IPS-15b (cell line): Measurements from ENCODE around the gene FAHD1.

Experiments
- H3K27me3 ChIP-seq: one replicate; pipeline ENCODE4 v1.6.1; 2013; ENCODE audit warnings: low read length; ENCODE audit not compliant: control insufficient read depth, insufficient read depth
- H3K36me3 ChIP-seq: one replicate; pipeline ENCODE4 v1.6.1; 2013; ENCODE audit warnings: low read length; ENCODE audit not compliant: control insufficient read depth, insufficient read depth
- H3K4me1 ChIP-seq: one replicate; pipeline ENCODE4 v1.6.1; 2013; ENCODE audit warnings: mild to moderate bottlenecking, low read length; ENCODE audit not compliant: control insufficient read depth, insufficient read depth
- H3K4me3 ChIP-seq: one replicate; pipeline ENCODE4 v1.5.1; 2013; ENCODE audit warnings: low read depth, low read length
- H3K9ac ChIP-seq: one replicate; pipeline ENCODE4 v1.6.1; 2013; ENCODE audit warnings: low read depth, mild to moderate bottlenecking, low read length
- H3K9me3 ChIP-seq: one replicate; pipeline ENCODE4 v1.6.1; 2013; ENCODE audit warnings: mild to moderate bottlenecking, low read length; ENCODE audit not compliant: control insufficient read depth, insufficient read depth

The FAHD1 gene

DNA sequence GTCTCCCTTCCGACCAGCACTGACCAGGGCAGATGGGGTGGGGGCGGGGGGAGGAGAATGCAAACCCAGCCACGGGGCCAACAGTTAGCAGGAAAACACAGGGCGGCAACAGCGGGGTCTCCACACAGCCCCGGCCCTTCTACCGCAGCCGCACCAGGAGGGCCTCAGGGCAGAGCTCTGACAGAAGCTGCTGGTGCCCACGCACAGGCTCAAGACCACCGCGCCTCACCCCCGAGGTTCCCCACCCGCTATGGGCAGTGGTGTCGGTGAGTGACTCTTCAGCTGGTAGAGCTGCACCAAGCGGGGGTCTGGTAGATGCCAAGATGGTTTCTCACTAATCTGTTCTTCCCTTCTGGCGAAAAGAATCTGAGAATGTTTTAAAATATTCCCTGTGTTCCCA is 16.5 kb upstream of the FAHD1 start:
- Histone ChIP-seq H3K9ac (no peak overlapping the region), H3K36me3 (peaks cover 5% of the 10 kb centered on the region), H3K9me3 (no peaks in the 10 kb centered on the region), H3K4me3 (no peak overlapping the region), H3K4me1 (no peaks in the 10 kb centered on the region), H3K27me3 (no peaks in the 10 kb centered on the region)

- Histone ChIP-seq H3K36me3 (peaks cover 15% of the 10 kb centered on the region), H3K4me1 (no peaks in the 10 kb centered on the region), H3K9ac (no peak overlapping the region), H3K27me3 (no peaks in the 10 kb centered on the region), H3K4me3 (no peak overlapping the region), H3K9me3 (no peaks in the 10 kb centered on the region)
Observed at GRCh38 chr16:1812732-1813163, 14.3 kb upstream of the FAHD1 start.

DNA sequence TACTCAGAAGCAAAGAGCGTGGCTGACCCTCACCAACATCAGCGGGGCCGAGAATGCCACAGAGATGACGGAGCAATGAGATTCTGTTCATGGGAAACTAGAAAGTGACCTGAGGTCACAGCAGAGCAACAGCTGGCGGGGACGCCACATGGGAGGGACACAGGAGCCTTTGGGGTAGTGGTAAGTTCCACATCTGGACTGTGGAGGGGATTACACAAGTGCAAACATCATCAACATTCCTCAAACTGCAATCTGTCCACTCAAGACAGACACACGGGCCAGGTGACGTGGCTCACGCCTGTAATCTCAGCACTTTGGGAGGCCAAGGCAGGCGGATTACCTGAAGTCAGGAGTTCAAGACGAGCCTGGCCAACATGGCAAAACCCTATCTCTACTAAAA is 11.5 kb upstream of the FAHD1 start:
- Histone ChIP-seq H3K9ac (no peak overlapping the region), H3K36me3 (peaks cover 10% of the 10 kb centered on the region), H3K27me3 (no peaks in the 10 kb centered on the region), H3K4me3 (no peak overlapping the region), H3K9me3 (no peaks in the 10 kb centered on the region), H3K4me1 (no peaks in the 10 kb centered on the region)

DNA sequence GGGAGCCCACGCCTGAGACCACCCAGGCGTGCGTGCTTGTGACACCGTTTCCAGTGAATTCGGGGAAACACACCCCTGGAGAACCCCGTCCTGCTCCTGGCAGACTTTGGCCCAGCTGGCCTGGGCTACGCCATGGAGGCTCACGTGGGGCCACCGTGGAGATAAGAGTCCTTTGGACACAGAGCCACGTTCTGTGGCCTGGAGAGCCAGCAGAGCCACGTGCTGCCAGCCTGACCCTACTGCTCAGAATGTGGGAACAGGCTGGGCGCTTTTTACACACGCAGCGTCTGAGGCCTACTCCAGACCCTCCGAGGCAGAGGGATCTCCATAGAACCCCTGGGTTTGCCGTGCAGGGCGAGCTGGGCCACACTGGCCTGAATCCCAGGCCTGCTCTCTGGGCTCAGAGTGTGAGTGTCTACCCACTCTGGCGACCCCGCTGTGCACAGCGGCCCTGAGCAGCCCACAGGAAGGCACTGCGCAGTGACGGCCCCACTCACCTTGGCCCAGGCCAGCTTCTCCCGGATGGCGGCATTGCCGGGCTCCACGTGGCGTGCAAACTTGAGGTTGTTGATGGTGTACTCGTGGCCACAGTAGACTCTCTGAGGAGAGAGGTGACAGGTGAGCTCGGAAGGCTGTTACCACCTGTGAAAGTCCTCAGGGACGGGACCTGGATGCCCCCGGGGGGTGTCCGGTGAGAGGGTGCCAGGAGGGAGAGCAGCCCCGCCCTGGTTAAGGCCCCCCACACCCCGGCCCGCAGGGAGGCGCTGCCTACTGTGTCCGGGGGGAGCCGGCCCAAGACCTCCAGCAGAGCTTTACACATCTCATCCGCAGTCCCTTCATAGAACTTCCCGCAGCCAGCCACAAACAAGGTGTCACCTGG is 10.4 kb upstream of the FAHD1 start:
- no peaks in the 10 kb centered on the region for H3K9me3 ChIP-seq
- no peak overlapping the region for H3K9ac ChIP-seq
- no peaks in the 10 kb centered on the region for H3K4me1 ChIP-seq
- no peaks in the 10 kb centered on the region for H3K27me3 ChIP-seq
- H3K4me3 ChIP-seq, result no peak overlapping the region
- H3K36me3 ChIP-seq, result peaks cover 10% of the 10 kb centered on the region

- Histone ChIP-seq H3K9ac (no peak overlapping the region), H3K27me3 (no peaks in the 10 kb centered on the region), H3K36me3 (peaks cover 10% of the 10 kb centered on the region), H3K4me3 (no peak overlapping the region), H3K4me1 (no peaks in the 10 kb centered on the region), H3K9me3 (no peaks in the 10 kb centered on the region)
Observed at GRCh38 chr16:1817276-1817589, 9.8 kb upstream of the FAHD1 start.

GRCh38 chr16:1817716-1818115 is 9.3 kb upstream of the FAHD1 start:
- no peak overlapping the region for H3K4me3 ChIP-seq
- no peaks in the 10 kb centered on the region for H3K27me3 ChIP-seq
- no peak overlapping the region for H3K9ac ChIP-seq
- H3K9me3 ChIP-seq, result no peaks in the 10 kb centered on the region
- H3K36me3 ChIP-seq, result peaks cover 10% of the 10 kb centered on the region
- H3K4me1 ChIP-seq, result no peaks in the 10 kb centered on the region

- no peaks in the 10 kb centered on the region for H3K4me1 ChIP-seq
- peaks cover 10% of the 10 kb centered on the region for H3K36me3 ChIP-seq
- H3K9me3 ChIP-seq, result no peaks in the 10 kb centered on the region
- no peak overlapping the region for H3K9ac ChIP-seq
- H3K27me3 ChIP-seq, result no peaks in the 10 kb centered on the region
- no peak overlapping the region for H3K4me3 ChIP-seq
Observed at GRCh38 chr16:1818204-1818872, 8.7 kb upstream of the FAHD1 start.

GRCh38 chr16:1818873-1819525 is 8.0 kb upstream of the FAHD1 start:
- no peaks in the 10 kb centered on the region for H3K27me3 ChIP-seq
- no peaks in the 10 kb centered on the region for H3K9me3 ChIP-seq
- H3K4me1 ChIP-seq, result no peaks in the 10 kb centered on the region
- no peak overlapping the region for H3K4me3 ChIP-seq
- peaks cover 10% of the 10 kb centered on the region for H3K36me3 ChIP-seq
- H3K9ac ChIP-seq, result no peak overlapping the region

DNA sequence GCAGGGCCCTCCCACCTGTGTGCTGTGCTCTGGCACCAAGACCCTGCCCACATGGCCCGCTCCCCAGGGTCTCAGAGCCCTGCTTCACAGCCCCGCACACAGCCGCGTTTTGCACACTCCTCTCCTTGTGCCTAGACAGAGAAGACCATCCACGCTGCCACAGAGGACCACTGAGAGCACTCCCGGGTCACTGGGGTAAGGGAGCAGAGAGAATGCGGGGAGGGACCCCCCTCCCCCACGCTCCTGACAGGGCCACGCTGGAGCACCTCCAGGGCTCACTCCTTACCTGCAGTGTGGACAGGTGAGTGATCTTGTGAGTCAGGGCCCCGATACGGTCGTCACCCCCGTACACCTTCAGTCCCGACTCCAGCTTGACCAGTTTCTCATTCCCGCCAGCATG is 7.4 kb upstream of the FAHD1 start:
- no peaks in the 10 kb centered on the region for H3K9me3 ChIP-seq
- H3K9ac ChIP-seq, result no peak overlapping the region
- no peaks in the 10 kb centered on the region for H3K4me1 ChIP-seq
- peaks cover 10% of the 10 kb centered on the region for H3K36me3 ChIP-seq
- no peak overlapping the region for H3K4me3 ChIP-seq
- H3K27me3 ChIP-seq, result no peaks in the 10 kb centered on the region

GRCh38 chr16:1820096-1820945 is 6.7 kb upstream of the FAHD1 start:
- Histone ChIP-seq H3K9ac (no peak overlapping the region), H3K9me3 (no peaks in the 10 kb centered on the region), H3K36me3 (peaks cover 10% of the 10 kb centered on the region), H3K27me3 (peaks cover 3% of the 10 kb centered on the region), H3K4me3 (no peak overlapping the region), H3K4me1 (no peaks in the 10 kb centered on the region)

- H3K4me1 ChIP-seq, result no peaks in the 10 kb centered on the region
Observed at GRCh38 chr16:1820946-1821290, 6.1 kb upstream of the FAHD1 start.

More at GRCh38 chr16:1820946-1821290, 6.1 kb upstream of the FAHD1 start:
- no peaks in the 10 kb centered on the region for H3K9me3 ChIP-seq
- peaks cover 5% of the 10 kb centered on the region for H3K27me3 ChIP-seq
- peaks cover 10% of the 10 kb centered on the region for H3K36me3 ChIP-seq
- H3K4me3 ChIP-seq, result no peak overlapping the region
- no peak overlapping the region for H3K9ac ChIP-seq
